ENCODE measurements around the gene EDAR. TPM values are rescaled to one million over a fixed set of nuclear protein-coding genes. Genes with fewer than 3 reads are reported as not detected.

EDAR gene
- total and polyA plus RNA-seq, 2 of the 4 experiments (the other 2 are of a cell fraction) = not detected

- no peak overlapping the region for H2AFZ ChIP-seq (replicated peaks; ENCODE audit: low read length, poor library complexity)
- DNase-seq (no peak), ATAC-seq (ENCODE audit: low read depth) (no peak)
- POLR2A ChIA-PET (ENCODE audit: unreplicated experiment) = no interaction called here
- no peaks in the 10 kb centered on the region for H3K9me1 ChIP-seq (ENCODE audit: insufficient read depth, low read length)
- intact Hi-C loops (cut with micrococcal nuclease) = no loop called here
- no peak overlapping the region for H3K4me2 ChIP-seq (ENCODE audit: low read depth, low read length)
- H3K23ac ChIP-seq (ENCODE audit: low read depth, low read length) = no peak overlapping the region
- H3K36me3 ChIP-seq (ENCODE audit: control insufficient read depth, insufficient read depth, low read length) = no peaks in the 10 kb centered on the region
- H3K18ac ChIP-seq (ENCODE audit: low read depth, low read length) = no peak overlapping the region
- H4K20me1 ChIP-seq (ENCODE audit: insufficient read depth, low read length) = no peaks in the 10 kb centered on the region
- no peak for TF ChIP-seq MAZ (IDR thresholded peaks at IDR 0.05; ENCODE audit: borderline replicate concordance, low read depth, low read length)
- TF ChIP-seq RAD21 (IDR thresholded peaks at IDR 0.05; ENCODE audit: low read length) = no peak
- no peak for TF ChIP-seq POLR2A (IDR thresholded peaks at IDR 0.05; ENCODE audit: low read depth, low read length)
- no peak for TF ChIP-seq SMC3 (IDR thresholded peaks at IDR 0.05; ENCODE audit: low read depth, low read length)
- no peak for TF ChIP-seq CEBPB (IDR thresholded peaks at IDR 0.05; ENCODE audit: low read depth, low read length)
- TF ChIP-seq, protein P1, sequence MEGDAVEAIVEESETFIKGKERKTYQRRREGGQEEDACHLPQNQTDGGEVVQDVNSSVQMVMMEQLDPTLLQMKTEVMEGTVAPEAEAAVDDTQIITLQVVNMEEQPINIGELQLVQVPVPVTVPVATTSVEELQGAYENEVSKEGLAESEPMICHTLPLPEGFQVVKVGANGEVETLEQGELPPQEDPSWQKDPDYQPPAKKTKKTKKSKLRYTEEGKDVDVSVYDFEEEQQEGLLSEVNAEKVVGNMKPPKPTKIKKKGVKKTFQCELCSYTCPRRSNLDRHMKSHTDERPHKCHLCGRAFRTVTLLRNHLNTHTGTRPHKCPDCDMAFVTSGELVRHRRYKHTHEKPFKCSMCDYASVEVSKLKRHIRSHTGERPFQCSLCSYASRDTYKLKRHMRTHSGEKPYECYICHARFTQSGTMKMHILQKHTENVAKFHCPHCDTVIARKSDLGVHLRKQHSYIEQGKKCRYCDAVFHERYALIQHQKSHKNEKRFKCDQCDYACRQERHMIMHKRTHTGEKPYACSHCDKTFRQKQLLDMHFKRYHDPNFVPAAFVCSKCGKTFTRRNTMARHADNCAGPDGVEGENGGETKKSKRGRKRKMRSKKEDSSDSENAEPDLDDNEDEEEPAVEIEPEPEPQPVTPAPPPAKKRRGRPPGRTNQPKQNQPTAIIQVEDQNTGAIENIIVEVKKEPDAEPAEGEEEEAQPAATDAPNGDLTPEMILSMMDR (conservative IDR thresholded peaks at IDR 0.05; ENCODE audit: low read depth, low read length) = no peak
- no peak overlapping the region for H2AK5ac ChIP-seq (ENCODE audit: low read depth, low read length)
- H3K14ac ChIP-seq (replicated peaks; ENCODE audit: low read depth, low read length) = no peak overlapping the region
- H4K5ac ChIP-seq (ENCODE audit: low read depth, low read length) = no peak overlapping the region
- dilution Hi-C loops (cut with HindIII; ENCODE audit: low sequenced_read_pairs, unreplicated experiment) = no loop called here
- peaks cover 4% of the 10 kb centered on the region; the same call in 1 of the 2 replicates for H3K9me3 ChIP-seq (ENCODE audit: control insufficient read depth, insufficient read depth, low read length)
- no peak overlapping the region for H3K4ac ChIP-seq (ENCODE audit: low read depth, low read length)
- no peak overlapping the region for H2AK9ac ChIP-seq (replicated peaks; ENCODE audit: low read depth, low read length, poor library complexity)
- H3K56ac ChIP-seq (ENCODE audit: extremely low read depth, insufficient read depth, low read length) = no peak overlapping the region
- no TSS peak for BruUV-seq (replicated peaks)
- no peak overlapping the region for H2BK20ac ChIP-seq (ENCODE audit: low read depth, low read length)
- H2BK5ac ChIP-seq (ENCODE audit: low read depth, low read length, poor library complexity, severe bottlenecking) = no peak overlapping the region
- H3K79me1 ChIP-seq (ENCODE audit: low read depth in 1 of 2, low read length in 2 of 2) = no peaks in the 10 kb centered on the region
- H2BK120ac ChIP-seq (ENCODE audit: low read depth, low read length) = no peak overlapping the region
- no peaks in the 10 kb centered on the region for H3K27me3 ChIP-seq (ENCODE audit: control insufficient read depth, insufficient read depth, low read length)
- WGBS, 2 experiments (ENCODE audit: extremely low coverage in 2 of 2, insufficient read length in 1 of 2) = no CpG with 5 or more reads among the region's 2 CpGs
- CTCF ChIA-PET = interaction anchor here (0.6 kb wide), 1 partner anchor 643 kb away, joined by 3 read pairs; no protein-coding TSS in a partner anchor
- no peak overlapping the region for H3K4me3 ChIP-seq (ENCODE audit: insufficient read depth, low read depth, low read length)
- no peak overlapping the region for H2BK15ac ChIP-seq (ENCODE audit: low read depth, low read length)
- H3K4me1 ChIP-seq (ENCODE audit: control insufficient read depth, insufficient read depth, low read length) = no peaks in the 10 kb centered on the region
- in situ Hi-C loops (cut with MboI; ENCODE audit: low sequenced_read_pairs) = no loop called here
- H3K9ac ChIP-seq (ENCODE audit: low read depth, low read length) = no peak overlapping the region
- no peak overlapping the region for H4K8ac ChIP-seq (ENCODE audit: low read depth in 2 of 2, low read length in 2 of 2)
- no peak overlapping the region for H3K27ac ChIP-seq (ENCODE audit: insufficient read depth, low read length)
- H4K91ac ChIP-seq (ENCODE audit: insufficient read depth, low read depth, low read length) = no peak overlapping the region
These were observed 111.5 kb downstream of the EDAR start for GRCh38 chr2:108877506-108877905.

Data from IMR-90 (cell line).